Epithelial cell of proximal tubule (primary cell): Measurements from ENCODE around the gene PLCG1. TPM values are rescaled to one million over a fixed set of nuclear protein-coding genes. Genes with fewer than 3 reads are reported as not detected.

Experiments used
- DNase-seq: peaks from one replicate; pipeline ENCODE4 v3.0.0-alpha.2; 2011; ENCODE audit warnings: low read depth
- H3K4me3 ChIP-seq: 2 replicates; pipeline ENCODE4 v1.5.1; 2011; ENCODE audit warnings: low read depth, mild to moderate bottlenecking, low read length
- CTCF ChIP-seq: conservative IDR thresholded peaks from 2 replicates; pipeline ENCODE4 v1.5.1; 2012; ENCODE audit warnings: low read depth, mild to moderate bottlenecking, low read length
- total RNA-seq: library from RNA; depleted of rRNA; stranded (reverse); fragments of >200 nt; gene quantifications from 2 replicates; pipeline ENCODE4 v1.2.3, GENCODE V29; 2015

Gene PLCG1
- total RNA-seq, 1 donor from 2014 or later = 87.5 TPM

GRCh38 chr20:41201760-41202159 is 64.4 kb downstream of the PLCG1 start:
- no peak for DNase-seq
- no peak overlapping the region for H3K4me3 ChIP-seq
- TF ChIP-seq CTCF = no peak

- no peak overlapping the region for H3K4me3 ChIP-seq
- DNase-seq = no peak
- no peak for TF ChIP-seq CTCF
Observed at GRCh38 chr20:41202426-41202825, 65.1 kb downstream of the PLCG1 start.

GRCh38 chr20:41203660-41204059 is 66.3 kb downstream of the PLCG1 start:
- TF ChIP-seq CTCF = no peak
- no peak for DNase-seq
- no peak overlapping the region for H3K4me3 ChIP-seq

- no peak for DNase-seq
- no peak overlapping the region for H3K4me3 ChIP-seq
- no peak for TF ChIP-seq CTCF
Observed at GRCh38 chr20:41204304-41205265, 67.2 kb downstream of the PLCG1 start.

GRCh38 chr20:41205313-41205712 is 68.0 kb downstream of the PLCG1 start:
- TF ChIP-seq CTCF = no peak
- no peak for DNase-seq
- H3K4me3 ChIP-seq = no peak overlapping the region

GRCh38 chr20:41213150-41213820 is 75.9 kb downstream of the PLCG1 start:
- no peak for TF ChIP-seq CTCF
- H3K4me3 ChIP-seq = no peak overlapping the region
- no peak for DNase-seq

- TF ChIP-seq CTCF = no peak
- DNase-seq = no peak
- H3K4me3 ChIP-seq = no peak overlapping the region
Observed at GRCh38 chr20:41214202-41214601, 76.9 kb downstream of the PLCG1 start.
